ENCODE results near the gene CTPS1. TPM values are rescaled to one million over a fixed set of nuclear protein-coding genes. Genes with fewer than 3 reads are reported as not detected.

Gene CTPS1
- total and polyA plus RNA-seq, 3 experiments from 2014 or later = 15.5 to 156 (median 151) TPM

GRCh38 chr1:41014871-41015270, 35.4 kb downstream of the CTPS1 start:
- no peak overlapping the region for H3K27ac ChIP-seq (ENCODE audit: low read depth, low read length)
- peaks cover 22% of the 10 kb centered on the region for H3K36me3 ChIP-seq (ENCODE audit: insufficient read depth, low read length)
- POLR2A ChIA-PET = no interaction called here
- no peaks in the 10 kb centered on the region for H3K27me3 ChIP-seq (ENCODE audit: insufficient read depth, low read length, poor library complexity, severe bottlenecking)
- no peaks in the 10 kb centered on the region for H3K4me1 ChIP-seq (ENCODE audit: insufficient read depth, low read length)
- H3K36me3 Mint-ChIP-seq = peaks cover 0 to 66% (median 13%) of the 10 kb centered on the region in 3 donors
- peaks cover 0 to 2% of the 10 kb centered on the region in 2 donors for H3K27me3 Mint-ChIP-seq
- DNase-seq = no peak
- H3K27ac Mint-ChIP-seq = peak overlapping the region in 4 of 8 donors; percentile 4 to 59 (median 32)
- peaks cover 5 to 16% (median 7%) of the 10 kb centered on the region in 3 donors for H3K4me1 Mint-ChIP-seq
- CTCF ChIA-PET = interaction anchor here (0.7 kb wide), 1 partner anchor 11 kb away, joined by 4 read pairs; no protein-coding TSS in a partner anchor
- H3K4me3 Mint-ChIP-seq = no peak overlapping the region
- no peak overlapping the region for H3K4me3 ChIP-seq (ENCODE audit: low read length)
- no peaks in the 10 kb centered on the region for H3K9me3 ChIP-seq (ENCODE audit: low read length)
- H3K9me3 Mint-ChIP-seq = no peaks in the 10 kb centered on the region

- no peaks in the 10 kb centered on the region for H3K9me3 ChIP-seq (ENCODE audit: low read length)
- no peak overlapping the region for H3K4me3 ChIP-seq (ENCODE audit: low read length)
- H3K4me1 ChIP-seq (ENCODE audit: insufficient read depth, low read length) = no peaks in the 10 kb centered on the region
- H3K27ac ChIP-seq (ENCODE audit: low read depth, low read length) = no peak overlapping the region
- no peak overlapping the region for H3K4me3 Mint-ChIP-seq
- POLR2A ChIA-PET = no interaction called here
- H3K27ac Mint-ChIP-seq = peak overlapping the region in 1 of 8 donors; percentile 29
- H3K4me1 Mint-ChIP-seq = peaks cover 5 to 16% (median 7%) of the 10 kb centered on the region in 3 donors
- no peak for DNase-seq
- peaks cover 0 to 2% of the 10 kb centered on the region in 2 donors for H3K27me3 Mint-ChIP-seq
- CTCF ChIA-PET = interaction anchor here (0.7 kb wide), 1 partner anchor 12 kb away, joined by 4 read pairs; no protein-coding TSS in a partner anchor
- H3K36me3 ChIP-seq (ENCODE audit: insufficient read depth, low read length) = peaks cover 17% of the 10 kb centered on the region
- H3K9me3 Mint-ChIP-seq = no peaks in the 10 kb centered on the region
- H3K27me3 ChIP-seq (ENCODE audit: insufficient read depth, low read length, poor library complexity, severe bottlenecking) = no peaks in the 10 kb centered on the region
- peaks cover 0 to 61% (median 9%) of the 10 kb centered on the region in 3 donors for H3K36me3 Mint-ChIP-seq
Measured at GRCh38 chr1:41015281-41015896, 35.9 kb downstream of the CTPS1 start.

GRCh38 chr1:41015897-41016470, 36.5 kb downstream of the CTPS1 start:
- Mint-ChIP-seq H3K4me3 (no peak overlapping the region), H3K27me3 (peaks cover 0 to 2% of the 10 kb centered on the region in 2 donors), H3K27ac (peak overlapping the region in 1 of 8 donors; percentile 47), H3K36me3 (peaks cover 0 to 55% (median 9%) of the 10 kb centered on the region in 3 donors), H3K9me3 (no peaks in the 10 kb centered on the region), H3K4me1 (peaks cover 5 to 16% (median 7%) of the 10 kb centered on the region in 3 donors)
- ChIA-PET CTCF (interaction anchor here (0.7 kb wide), 1 partner anchor 12 kb away, joined by 4 read pairs; no protein-coding TSS in a partner anchor), POLR2A (no interaction called here)
- H3K4me1 ChIP-seq (ENCODE audit: insufficient read depth, low read length) = no peaks in the 10 kb centered on the region
- no peak for DNase-seq
- peaks cover 12% of the 10 kb centered on the region for H3K36me3 ChIP-seq (ENCODE audit: insufficient read depth, low read length)
- H3K9me3 ChIP-seq (ENCODE audit: low read length) = no peaks in the 10 kb centered on the region
- no peak overlapping the region for H3K27ac ChIP-seq (ENCODE audit: low read depth, low read length)
- no peak overlapping the region for H3K4me3 ChIP-seq (ENCODE audit: low read length)
- no peaks in the 10 kb centered on the region for H3K27me3 ChIP-seq (ENCODE audit: insufficient read depth, low read length, poor library complexity, severe bottlenecking)

GRCh38 chr1:41017141-41018017, 37.9 kb downstream of the CTPS1 start:
- H3K36me3 Mint-ChIP-seq = peaks cover 0 to 42% (median 8%) of the 10 kb centered on the region in 3 donors
- H3K9me3 ChIP-seq (ENCODE audit: low read length) = no peaks in the 10 kb centered on the region
- H3K36me3 ChIP-seq (ENCODE audit: insufficient read depth, low read length) = peaks cover 4% of the 10 kb centered on the region
- H3K27me3 ChIP-seq (ENCODE audit: insufficient read depth, low read length, poor library complexity, severe bottlenecking) = no peaks in the 10 kb centered on the region
- H3K27ac Mint-ChIP-seq = no peak overlapping the region
- POLR2A ChIA-PET = no interaction called here
- no peak overlapping the region for H3K4me3 ChIP-seq (ENCODE audit: low read length)
- H3K27ac ChIP-seq (ENCODE audit: low read depth, low read length) = no peak overlapping the region
- H3K4me1 Mint-ChIP-seq = peaks cover 8 to 20% (median 14%) of the 10 kb centered on the region in 3 donors
- no peak overlapping the region for H3K4me3 Mint-ChIP-seq
- H3K9me3 Mint-ChIP-seq = no peaks in the 10 kb centered on the region
- no peaks in the 10 kb centered on the region for H3K4me1 ChIP-seq (ENCODE audit: insufficient read depth, low read length)
- CTCF ChIA-PET = no interaction called here
- peaks cover 0 to 2% of the 10 kb centered on the region in 2 donors for H3K27me3 Mint-ChIP-seq
- DNase-seq = no peak

DNA sequence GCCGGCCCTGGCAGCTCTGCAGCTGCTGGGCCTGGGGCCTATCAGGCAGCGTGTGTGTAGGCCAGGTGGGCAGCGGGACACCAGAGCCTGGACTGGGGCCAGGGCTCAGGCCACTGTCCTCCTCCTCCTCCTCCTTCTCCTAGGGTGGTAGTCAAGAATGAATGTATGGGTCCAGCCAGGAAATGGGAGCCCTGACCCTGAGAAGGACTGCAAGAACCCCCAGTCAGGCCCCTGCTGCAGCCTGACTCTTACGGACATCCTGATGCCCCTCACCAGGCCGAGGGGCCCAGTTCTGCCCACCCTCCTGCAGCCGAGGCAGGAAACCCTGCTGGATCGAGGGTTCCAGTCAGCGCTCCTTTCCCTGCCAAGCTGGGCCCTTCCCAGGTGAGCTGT, 38.5 kb downstream of the CTPS1 start:
- Histone ChIP-seq H3K27me3 (ENCODE audit: insufficient read depth, low read length, poor library complexity, severe bottlenecking) (no peaks in the 10 kb centered on the region), H3K36me3 (ENCODE audit: insufficient read depth, low read length) (no peaks in the 10 kb centered on the region), H3K27ac (ENCODE audit: low read depth, low read length) (no peak overlapping the region), H3K9me3 (ENCODE audit: low read length) (no peaks in the 10 kb centered on the region), H3K4me3 (ENCODE audit: low read length) (no peak overlapping the region), H3K4me1 (ENCODE audit: insufficient read depth, low read length) (no peaks in the 10 kb centered on the region)
- H3K4me3 Mint-ChIP-seq = no peak overlapping the region
- H3K36me3 Mint-ChIP-seq = peaks cover 0 to 38% (median 3%) of the 10 kb centered on the region in 3 donors
- ChIA-PET CTCF (no interaction called here), POLR2A (no interaction called here)
- H3K9me3 Mint-ChIP-seq = no peaks in the 10 kb centered on the region
- DNase-seq = no peak
- peaks cover 0 to 2% of the 10 kb centered on the region in 2 donors for H3K27me3 Mint-ChIP-seq
- peaks cover 8 to 20% (median 14%) of the 10 kb centered on the region in 3 donors for H3K4me1 Mint-ChIP-seq
- H3K27ac Mint-ChIP-seq = peak overlapping the region in 1 of 8 donors; percentile 63

GRCh38 chr1:41019353-41019745, 39.9 kb downstream of the CTPS1 start:
- H3K4me1 ChIP-seq (ENCODE audit: insufficient read depth, low read length) = no peaks in the 10 kb centered on the region
- no peaks in the 10 kb centered on the region for H3K9me3 ChIP-seq (ENCODE audit: low read length)
- CTCF ChIA-PET = no interaction called here
- no peak overlapping the region for H3K27ac ChIP-seq (ENCODE audit: low read depth, low read length)
- no peak overlapping the region for H3K4me3 ChIP-seq (ENCODE audit: low read length)
- H3K36me3 ChIP-seq (ENCODE audit: insufficient read depth, low read length) = no peaks in the 10 kb centered on the region
- Mint-ChIP-seq H3K4me1 (peaks cover 8 to 14% (median 12%) of the 10 kb centered on the region in 3 donors), H3K36me3 (peaks cover 0 to 34% (median 3%) of the 10 kb centered on the region in 3 donors), H3K27ac (peak overlapping the region in 6 of 8 donors; percentile 12 to 85 (median 29)), H3K9me3 (no peaks in the 10 kb centered on the region), H3K27me3 (peaks cover 0 to 2% of the 10 kb centered on the region in 2 donors), H3K4me3 (peak overlapping the region in 1 of 7 donors; percentile 23)
- H3K27me3 ChIP-seq (ENCODE audit: insufficient read depth, low read length, poor library complexity, severe bottlenecking) = no peaks in the 10 kb centered on the region
- DNase-seq = no peak
- POLR2A ChIA-PET = no interaction called here

DNA sequence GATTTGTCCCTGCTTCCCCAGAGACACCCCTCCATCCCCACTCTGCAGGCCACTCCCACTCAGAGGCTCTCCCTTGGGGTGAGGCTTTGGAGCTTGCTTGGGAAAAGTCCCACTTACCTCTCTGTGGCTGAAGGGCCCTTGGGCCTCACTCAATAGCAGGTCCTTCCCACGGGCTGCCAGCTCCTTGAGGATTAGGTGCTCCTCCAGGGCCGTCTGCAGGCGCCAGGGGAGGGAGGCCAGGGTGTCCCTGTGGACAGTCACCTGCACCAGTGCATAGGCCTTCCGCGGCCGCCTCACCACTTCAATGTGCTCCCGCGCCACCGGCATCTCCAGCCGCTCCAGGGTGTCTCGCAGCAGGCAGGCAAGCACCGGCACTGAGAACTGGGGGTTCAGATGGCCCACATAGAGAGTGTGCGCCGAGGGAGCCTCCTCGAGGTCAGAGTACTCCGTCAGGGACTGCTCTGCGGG, 40.6 kb downstream of the CTPS1 start:
- POLR2A ChIA-PET = no interaction called here
- no peak overlapping the region for H3K4me3 Mint-ChIP-seq

More for the DNA sequence above, 40.6 kb downstream of the CTPS1 start:
- peaks cover 0 to 2% of the 10 kb centered on the region in 2 donors for H3K27me3 Mint-ChIP-seq
- H3K4me1 ChIP-seq (ENCODE audit: insufficient read depth, low read length) = no peaks in the 10 kb centered on the region
- H3K36me3 ChIP-seq (ENCODE audit: insufficient read depth, low read length) = no peaks in the 10 kb centered on the region
- no peak overlapping the region for H3K4me3 ChIP-seq (ENCODE audit: low read length)
- no peak overlapping the region for H3K27ac Mint-ChIP-seq
- H3K27ac ChIP-seq (ENCODE audit: low read depth, low read length) = no peak overlapping the region
- CTCF ChIA-PET = no interaction called here
- no peaks in the 10 kb centered on the region for H3K9me3 Mint-ChIP-seq
- no peaks in the 10 kb centered on the region for H3K9me3 ChIP-seq (ENCODE audit: low read length)
- H3K27me3 ChIP-seq (ENCODE audit: insufficient read depth, low read length, poor library complexity, severe bottlenecking) = no peaks in the 10 kb centered on the region
- no peak for DNase-seq
- H3K4me1 Mint-ChIP-seq = peaks cover 4 to 7% (median 4%) of the 10 kb centered on the region in 3 donors
- peaks cover 0 to 31% (median 0%) of the 10 kb centered on the region in 3 donors for H3K36me3 Mint-ChIP-seq
